Tibial artery (tissue), 4 donors: ENCODE results near the gene NTN3.

Experiments used
- DNase-seq, 2 donors: peaks; one replicate each; pipeline ENCODE4 v3.0.0-alpha.2; 2019
- H3K27ac ChIP-seq, 2 donors: fragments of 200-600 bp; sonication (generic) in 1 of 2; 1 replicate in 1 of 2; 2 replicates in 1 of 2; pipeline ENCODE4 v1.5.1; 2018 to 2019; ENCODE audit warnings: mild to moderate bottlenecking in 1 of 2
- H3K27me3 ChIP-seq, 2 donors: fragments of 200-600 bp; sonication (generic) in 1 of 2; one replicate each; pipeline versions ENCODE4 v1.5.1 to v1.6.0; 2016 to 2019
- H3K36me3 ChIP-seq, 3 donors: fragments of 200-600 bp; sonication (generic) in 2 of 3; one replicate each; pipeline ENCODE4 v1.5.1; 2016 to 2019; ENCODE audit warnings: mild to moderate bottlenecking in 2 of 3
- H3K4me1 ChIP-seq, 4 donors: fragments of 200-600 bp; sonication (generic) in 2 of 4; 1 replicate in 3 of 4; 2 replicates in 1 of 4; pipeline ENCODE4 v1.5.1; 2016 to 2019
- H3K4me3 ChIP-seq, 2 donors: fragments of 200-600 bp; sonication (generic) in 1 of 2; 1 replicate in 1 of 2; 2 replicates in 1 of 2; pipeline ENCODE4 v1.5.1; 2018 to 2019; ENCODE audit warnings: mild to moderate bottlenecking in 2 of 2
- H3K9me3 ChIP-seq, 3 donors: fragments of 200-600 bp; sonication (generic) in 1 of 3; one replicate each; pipeline ENCODE4 v1.5.1; 2016 to 2019
- intact Hi-C: fragments of 100-400 bp; cut with DNase I; formaldehyde crosslinking; loops from one replicate; pipeline ENCODE4 v1.15.0; 2023; ENCODE audit warnings: low total_unique reads
- TF ChIP-seq, protein P1 (sequence below), 2 experiments: fragments of 200-600 bp in 1 of 2; fragments of 450-650 bp in 1 of 2; IDR thresholded peaks; one replicate each; pipeline ENCODE4 v1.5.1; 2017 to 2019; ENCODE audit warnings: antibody characterized with exemption in 2 of 2, mild to moderate bottlenecking in 1 of 2, moderate library complexity in 1 of 2

Gene NTN3

GRCh38 chr16:2501946-2502895 lies 31.1 kb downstream of the NTN3 start:
- Histone ChIP-seq H3K4me1 (peaks cover 0 to 48% (median 17%) of the 10 kb centered on the region in 4 donors), H3K27ac (no peak overlapping the region), H3K36me3 (peaks cover 0 to 9% (median 0%) of the 10 kb centered on the region in 3 donors), H3K4me3 (no peak overlapping the region), H3K9me3 (no peaks in the 10 kb centered on the region), H3K27me3 (no peaks in the 10 kb centered on the region)
- no peak for DNase-seq
- intact Hi-C loops, result loop anchor here (2.0 to 5.0 kb wide), 2 partner anchors 75 to 161 kb away; partner anchors contain the start of genes ABCA3 and CCNF
- TF ChIP-seq, protein P1, sequence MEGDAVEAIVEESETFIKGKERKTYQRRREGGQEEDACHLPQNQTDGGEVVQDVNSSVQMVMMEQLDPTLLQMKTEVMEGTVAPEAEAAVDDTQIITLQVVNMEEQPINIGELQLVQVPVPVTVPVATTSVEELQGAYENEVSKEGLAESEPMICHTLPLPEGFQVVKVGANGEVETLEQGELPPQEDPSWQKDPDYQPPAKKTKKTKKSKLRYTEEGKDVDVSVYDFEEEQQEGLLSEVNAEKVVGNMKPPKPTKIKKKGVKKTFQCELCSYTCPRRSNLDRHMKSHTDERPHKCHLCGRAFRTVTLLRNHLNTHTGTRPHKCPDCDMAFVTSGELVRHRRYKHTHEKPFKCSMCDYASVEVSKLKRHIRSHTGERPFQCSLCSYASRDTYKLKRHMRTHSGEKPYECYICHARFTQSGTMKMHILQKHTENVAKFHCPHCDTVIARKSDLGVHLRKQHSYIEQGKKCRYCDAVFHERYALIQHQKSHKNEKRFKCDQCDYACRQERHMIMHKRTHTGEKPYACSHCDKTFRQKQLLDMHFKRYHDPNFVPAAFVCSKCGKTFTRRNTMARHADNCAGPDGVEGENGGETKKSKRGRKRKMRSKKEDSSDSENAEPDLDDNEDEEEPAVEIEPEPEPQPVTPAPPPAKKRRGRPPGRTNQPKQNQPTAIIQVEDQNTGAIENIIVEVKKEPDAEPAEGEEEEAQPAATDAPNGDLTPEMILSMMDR (IDR thresholded peaks at IDR 0.05), result no peak

DNA sequence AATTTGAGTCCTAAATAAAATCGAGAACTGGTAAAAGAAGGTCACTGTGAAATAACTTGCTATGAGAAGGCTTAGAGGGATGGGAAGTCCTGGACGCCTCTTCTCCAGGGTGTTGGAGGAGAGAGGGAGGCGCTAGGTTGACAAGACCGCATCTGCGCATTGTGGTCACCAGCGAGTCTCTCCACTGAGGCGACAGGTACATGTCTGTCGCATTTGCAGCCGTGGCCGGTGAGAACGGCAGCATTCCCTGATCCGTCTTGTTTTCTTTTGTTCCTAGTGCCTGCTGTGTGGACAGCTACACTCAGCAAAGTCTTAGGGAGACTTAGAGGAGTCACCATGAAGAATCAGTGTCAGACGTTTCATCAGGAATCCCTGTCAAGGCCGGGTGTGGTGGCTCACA lies 34.6 kb downstream of the NTN3 start:
- no peak for DNase-seq
- TF ChIP-seq, protein P1 (IDR thresholded peaks at IDR 0.05), result no peak
- H3K4me3 ChIP-seq, result no peak overlapping the region
- H3K9me3 ChIP-seq, result no peaks in the 10 kb centered on the region
- H3K4me1 ChIP-seq, result peaks cover 0 to 14% (median 8%) of the 10 kb centered on the region in 4 donors
- H3K27ac ChIP-seq, result no peak overlapping the region
- no peaks in the 10 kb centered on the region for H3K36me3 ChIP-seq
- intact Hi-C loops, result no loop called here
- no peaks in the 10 kb centered on the region for H3K27me3 ChIP-seq

DNA sequence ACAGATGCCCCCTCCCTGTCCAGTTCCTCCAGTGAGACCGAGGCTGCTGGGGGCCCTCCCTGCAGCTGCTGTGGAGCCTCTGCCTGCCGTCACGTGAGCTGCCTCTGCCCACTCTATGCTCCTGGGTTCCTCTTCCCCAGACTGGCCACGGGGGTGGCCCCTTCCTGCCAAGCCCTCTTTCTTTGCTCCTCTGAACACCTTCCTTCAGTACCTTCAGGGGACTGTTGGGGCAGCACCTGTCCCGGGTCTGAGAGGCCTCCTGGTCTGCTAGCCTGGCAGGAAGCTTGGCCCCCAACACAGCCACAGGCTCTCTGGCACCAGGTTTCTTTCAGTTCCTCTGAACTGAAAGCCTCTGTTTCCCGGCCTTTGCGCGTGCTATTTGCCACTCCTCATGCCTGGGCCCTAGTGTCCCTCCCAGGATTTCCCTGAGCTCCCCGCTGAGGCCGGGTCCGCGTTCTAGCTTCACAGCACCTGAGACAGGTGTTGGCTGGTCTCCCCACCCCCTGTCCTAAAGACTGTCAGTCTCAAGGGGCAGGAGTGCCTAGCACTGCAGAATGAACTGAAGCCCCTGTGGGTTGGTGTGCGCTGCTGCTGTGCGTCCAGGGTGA lies 36.1 kb downstream of the NTN3 start:
- TF ChIP-seq, protein P1 (IDR thresholded peaks at IDR 0.05), result no peak
- Histone ChIP-seq H3K27ac (no peak overlapping the region), H3K4me1 (peaks cover 0 to 10% (median 8%) of the 10 kb centered on the region in 4 donors), H3K27me3 (no peaks in the 10 kb centered on the region), H3K36me3 (no peaks in the 10 kb centered on the region), H3K4me3 (no peak overlapping the region), H3K9me3 (no peaks in the 10 kb centered on the region)
- intact Hi-C loops, result no loop called here
- peak in 1 of 2 donors; percentile 72 for DNase-seq

DNA sequence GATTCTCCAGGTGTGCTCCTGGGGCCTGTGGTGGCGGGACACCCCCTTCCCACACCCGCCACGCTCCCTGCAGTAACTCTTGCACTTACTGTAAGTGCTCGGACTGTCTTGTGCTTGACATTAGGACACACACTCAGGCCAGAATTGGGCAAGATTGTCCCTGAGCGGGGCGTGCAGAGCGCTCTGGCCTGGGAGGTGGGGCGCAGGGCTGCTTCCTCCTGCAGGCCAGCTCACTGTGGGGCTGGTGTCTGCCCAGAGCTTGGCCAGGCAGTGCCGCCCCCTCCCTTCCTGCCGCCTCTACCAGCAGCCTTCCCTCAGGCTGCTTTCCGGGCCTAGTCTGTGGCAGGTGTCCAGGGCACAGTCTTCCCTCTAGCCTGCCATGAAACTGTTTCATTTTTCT lies 36.6 kb downstream of the NTN3 start:
- Histone ChIP-seq H3K4me1 (peaks cover 0 to 11% (median 8%) of the 10 kb centered on the region in 4 donors), H3K27me3 (no peaks in the 10 kb centered on the region)
- peak in 1 of 2 donors; percentile 65 for DNase-seq

GRCh38 chr16:2508722-2509400 lies 37.8 kb downstream of the NTN3 start:
- no peak for DNase-seq
- TF ChIP-seq, protein P1 (IDR thresholded peaks at IDR 0.05), result no peak
- H3K36me3 ChIP-seq, result no peaks in the 10 kb centered on the region
- H3K4me1 ChIP-seq, result peaks cover 0 to 18% (median 16%) of the 10 kb centered on the region in 4 donors
- no peak overlapping the region for H3K27ac ChIP-seq
- intact Hi-C loops, result no loop called here
- no peak overlapping the region for H3K4me3 ChIP-seq
- no peaks in the 10 kb centered on the region for H3K27me3 ChIP-seq
- H3K9me3 ChIP-seq, result no peaks in the 10 kb centered on the region

More for the DNA sequence above, 36.6 kb downstream of the NTN3 start:
- Histone ChIP-seq H3K36me3 (no peaks in the 10 kb centered on the region), H3K27ac (no peak overlapping the region), H3K4me3 (no peak overlapping the region), H3K9me3 (no peaks in the 10 kb centered on the region)
- TF ChIP-seq, protein P1 (IDR thresholded peaks at IDR 0.05), result no peak
- intact Hi-C loops, result no loop called here
